ENCODE results near the gene TNFSF15. TPM values are rescaled to one million over a fixed set of nuclear protein-coding genes. Genes with fewer than 3 reads are reported as not detected.
"Not testable (repeated sequence)": the region's sequence is repeated elsewhere in the genome, so short reads cannot be mapped to it uniquely, and the experiment has no call there.

TNFSF15 gene
- polyA plus RNA-seq, 3 donors: 3.5 to 8.0 (median 5.3) TPM

DNA sequence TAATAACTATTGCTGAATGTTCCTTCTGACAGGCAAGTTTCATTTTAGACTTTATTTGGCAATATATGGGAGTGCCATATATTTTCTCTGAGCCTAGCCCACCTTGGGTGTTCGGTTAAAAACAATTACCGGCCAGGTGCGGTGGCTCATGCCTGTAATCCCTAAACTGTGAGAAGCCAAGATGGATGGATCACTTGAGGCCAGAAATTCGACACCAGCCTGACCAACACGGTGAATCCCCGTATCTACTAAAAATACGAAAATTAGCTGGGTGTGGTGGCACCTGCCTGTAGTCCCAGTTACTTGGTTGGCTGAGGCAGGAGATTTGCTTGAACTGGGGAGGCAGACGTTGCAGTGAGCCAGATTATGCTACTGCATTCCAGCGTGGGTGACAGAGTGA, 47.9 kb downstream of the TNFSF15 start:
- no peak for DNase-seq (ENCODE audit: low read depth in 3 of 3, low spot score in 2 of 3)

DNA sequence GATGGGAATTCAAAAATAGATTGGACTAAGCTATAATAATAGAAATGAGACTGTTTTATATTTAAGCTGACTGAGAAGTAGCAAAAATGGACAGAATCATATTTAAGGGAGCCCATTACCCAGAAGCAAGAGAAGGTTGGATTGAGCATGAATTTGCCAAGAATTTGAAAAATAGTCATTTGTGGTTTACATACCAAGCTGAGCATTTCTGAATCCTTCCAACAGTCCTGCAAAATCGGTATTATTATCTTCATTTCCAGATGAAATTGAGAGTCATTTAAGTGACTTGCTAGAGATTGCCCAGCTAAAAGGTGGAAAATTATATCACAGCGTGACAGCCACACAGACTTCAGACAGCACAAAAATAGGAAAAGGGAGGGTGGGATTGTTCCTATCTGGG, 48.4 kb downstream of the TNFSF15 start:
- DNase-seq (ENCODE audit: low read depth in 3 of 3, low spot score in 2 of 3): no peak

DNA sequence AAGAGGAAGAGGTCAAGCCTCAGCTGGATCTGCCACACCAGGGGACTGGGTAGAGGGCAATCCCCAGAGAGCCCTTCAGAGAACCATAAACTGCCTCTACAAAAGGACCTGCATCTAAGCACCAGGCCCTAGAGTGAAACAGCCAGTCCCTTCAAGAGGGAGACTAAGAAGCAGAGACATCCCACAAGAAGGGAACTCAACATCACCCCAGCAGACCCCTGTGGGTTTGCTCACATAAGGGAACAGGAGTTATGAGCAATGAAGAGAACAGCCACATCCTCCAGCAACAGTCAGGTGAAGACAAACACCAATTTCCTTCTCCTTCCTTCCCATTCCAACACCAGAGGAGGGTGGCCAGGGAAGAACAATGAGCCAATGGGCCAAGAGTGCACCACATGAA, 48.9 kb downstream of the TNFSF15 start:
- DNase-seq (ENCODE audit: low read depth in 3 of 3, low spot score in 2 of 3): no peak

DNA sequence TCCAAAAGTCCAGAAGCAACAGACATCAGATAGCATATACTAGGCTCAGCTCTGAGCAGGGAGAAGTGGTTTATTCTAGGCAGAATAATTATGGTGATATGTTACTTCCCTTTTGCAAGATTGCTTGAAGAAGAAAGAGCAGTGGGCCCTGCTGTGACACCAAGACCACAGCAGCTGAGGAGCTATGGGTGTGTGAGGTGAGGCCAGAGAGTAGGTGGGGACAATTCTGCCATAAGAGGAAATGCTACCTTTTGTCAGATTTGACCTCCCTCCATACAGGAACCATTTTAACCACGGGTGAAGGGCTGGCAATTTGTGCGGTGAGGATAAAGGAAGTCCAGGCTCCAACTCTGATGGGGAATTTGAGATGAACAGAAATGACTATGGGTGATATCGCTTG, 51.3 kb downstream of the TNFSF15 start:
- DNase-seq (ENCODE audit: low read depth in 3 of 3, low spot score in 2 of 3): no peak

DNA sequence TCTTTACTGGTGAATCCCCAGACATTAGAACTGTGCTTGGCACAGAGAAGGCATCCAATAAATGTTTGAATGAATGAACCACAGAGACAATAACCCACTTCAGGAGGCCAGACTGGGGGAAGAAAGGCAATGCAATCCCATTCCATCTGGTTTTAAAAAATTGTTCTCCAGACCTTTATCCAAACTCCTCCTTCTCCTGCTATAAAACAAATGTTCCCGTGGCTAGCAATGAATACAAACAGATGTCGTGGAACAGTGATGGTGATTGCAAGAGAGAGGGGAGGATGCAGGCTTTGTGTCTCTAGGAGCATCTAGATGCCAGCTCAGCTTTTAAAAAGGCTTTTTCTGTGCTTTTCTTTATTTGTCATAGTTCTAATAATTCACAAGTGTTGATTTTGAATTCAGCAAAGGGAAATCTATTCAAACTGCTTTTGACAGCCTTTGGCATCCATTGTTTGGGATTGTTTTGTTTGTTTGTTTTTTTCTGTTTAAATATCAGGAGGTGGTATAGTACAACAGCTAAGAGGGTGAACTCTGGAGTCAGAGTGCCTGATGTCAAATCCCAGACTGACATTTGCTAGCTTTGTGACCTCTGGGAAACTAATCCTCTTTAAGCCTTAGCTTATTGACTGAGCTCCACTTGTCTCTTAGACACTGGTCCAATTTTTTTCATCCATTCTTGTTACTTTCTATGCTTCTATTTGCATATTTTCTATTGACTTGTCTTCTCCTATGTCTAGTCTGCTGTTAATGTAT, 59.1 kb downstream of the TNFSF15 start:
- DNase-seq (ENCODE audit: low read depth in 3 of 3, low spot score in 2 of 3): no peak

DNA sequence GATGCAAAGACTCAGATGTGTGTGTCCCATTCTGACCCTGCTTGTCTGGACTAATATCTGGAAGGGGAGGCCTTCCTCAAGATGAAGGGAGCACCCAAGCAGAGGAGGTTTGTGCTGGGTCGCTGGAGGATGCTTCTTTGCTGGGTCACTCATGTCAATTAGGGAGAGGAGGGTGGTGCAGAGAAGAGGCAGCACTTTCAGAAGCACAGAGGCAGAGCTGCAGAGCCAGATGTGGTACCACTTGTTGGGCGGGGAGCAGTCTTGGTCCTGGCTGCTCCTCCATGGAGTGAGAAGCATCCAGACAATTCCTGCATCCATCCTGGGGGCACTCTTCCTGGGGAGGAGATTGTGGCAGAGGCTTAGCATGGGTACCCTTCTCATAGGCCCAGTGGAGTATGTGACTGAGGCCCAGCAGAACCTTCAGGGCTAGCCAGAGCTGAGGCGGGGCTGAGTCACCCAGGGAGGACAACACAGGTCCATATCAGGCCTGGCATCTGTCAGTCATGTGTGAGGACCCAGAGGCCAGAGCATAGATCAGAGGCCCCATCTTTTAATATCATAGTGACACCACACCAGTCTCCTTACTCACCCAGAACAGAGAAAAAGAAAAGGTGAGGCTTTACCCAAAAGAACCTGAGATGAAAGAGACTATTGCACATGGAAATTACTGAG, 59.8 kb downstream of the TNFSF15 start:
- DNase-seq (ENCODE audit: low read depth in 3 of 3, low spot score in 2 of 3): no peak

DNA sequence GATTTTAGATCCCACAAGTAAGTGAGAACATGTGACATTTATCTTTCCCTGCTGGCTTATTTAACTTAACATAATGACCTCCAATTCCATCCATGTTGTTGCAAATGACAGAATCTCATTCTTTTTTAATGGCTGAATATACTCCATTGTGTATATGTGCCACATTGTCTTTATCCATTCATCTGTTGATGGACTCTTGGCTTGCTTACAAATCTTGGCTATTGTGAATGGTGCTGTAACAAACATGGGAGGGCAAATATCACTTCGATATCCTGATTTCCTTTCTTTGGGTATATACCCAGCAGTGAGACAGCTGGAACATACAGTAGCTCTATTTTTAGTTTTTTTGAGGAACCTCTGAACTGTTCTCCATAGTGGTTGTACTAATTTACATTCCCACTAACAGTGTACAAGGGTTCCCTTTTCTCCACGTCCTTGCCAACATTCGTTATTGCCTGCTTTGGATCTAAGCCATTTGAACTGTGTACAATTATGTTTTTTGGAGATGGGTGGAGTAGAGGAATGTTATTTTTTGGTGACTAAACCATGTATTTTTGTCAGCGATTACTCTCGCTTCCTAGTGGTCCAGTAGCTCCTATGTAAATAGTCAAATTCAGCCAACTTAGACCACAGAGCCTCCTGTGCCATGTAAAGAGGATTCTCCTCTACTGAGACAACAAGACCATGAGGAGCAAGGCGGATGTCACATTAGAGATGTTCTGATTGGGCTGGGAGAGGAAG, 60.6 kb downstream of the TNFSF15 start:
- DNase-seq (ENCODE audit: low read depth in 3 of 3, low spot score in 2 of 3): no peak

DNA sequence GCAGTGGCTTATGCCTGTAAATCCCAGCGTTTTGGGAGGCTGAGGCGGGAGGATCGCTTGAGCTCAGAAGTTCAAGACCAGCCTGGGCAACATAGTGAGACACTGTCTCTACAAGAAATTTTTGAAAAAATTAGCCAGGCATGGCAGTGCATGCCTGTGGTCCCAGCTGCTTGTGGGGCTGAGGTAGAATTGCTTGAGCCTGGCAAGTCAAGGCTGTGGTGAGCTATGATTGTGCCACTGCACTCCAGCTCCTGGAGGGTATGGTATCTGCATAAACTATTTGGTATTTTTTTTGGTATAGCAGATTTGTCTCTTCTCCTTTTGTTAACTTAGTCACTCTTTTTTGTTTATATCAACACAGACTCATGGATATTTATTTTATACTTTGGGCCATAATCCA, 62.4 kb downstream of the TNFSF15 start:
- DNase-seq (ENCODE audit: low read depth in 3 of 3, low spot score in 2 of 3): no peak

DNA sequence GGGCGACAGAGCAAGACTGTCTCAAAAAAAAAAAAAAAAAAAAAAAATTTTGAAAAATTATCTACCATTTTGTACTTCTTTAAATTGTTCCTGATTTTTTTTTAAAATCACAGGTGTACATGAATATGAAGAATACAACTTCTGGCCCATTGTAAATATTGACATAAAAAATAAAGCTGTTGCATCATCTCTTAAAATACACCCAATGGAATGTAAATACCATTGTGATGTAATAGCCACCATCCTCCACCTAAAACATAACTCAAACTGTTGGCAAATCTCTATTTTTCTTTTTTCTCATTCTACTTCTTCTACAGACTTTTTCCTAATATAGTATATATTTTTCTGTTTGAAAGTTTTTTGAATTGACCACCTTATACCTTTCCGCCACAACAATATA, 62.9 kb downstream of the TNFSF15 start:
- no peak for DNase-seq (ENCODE audit: low read depth in 3 of 3, low spot score in 2 of 3)

DNA sequence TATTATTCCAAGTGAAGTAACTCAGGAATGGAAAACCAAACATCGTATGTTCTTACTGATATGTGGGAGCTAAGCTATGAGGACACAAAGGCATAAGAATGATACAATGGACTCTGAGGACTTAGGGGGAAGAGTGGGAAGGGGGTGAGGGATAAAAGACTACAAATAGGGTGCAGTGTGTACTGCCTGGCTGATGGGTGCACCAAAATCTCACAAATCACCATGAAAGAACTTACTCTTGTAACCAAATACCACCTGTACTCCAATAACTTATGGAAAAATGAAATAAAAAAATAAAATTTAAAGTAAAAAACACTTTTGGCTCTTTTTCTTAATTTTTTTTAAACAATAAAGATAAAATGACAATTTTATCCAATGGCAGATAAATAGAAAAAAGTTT, 64.3 kb downstream of the TNFSF15 start:
- DNase-seq (ENCODE audit: low read depth in 3 of 3, low spot score in 2 of 3): not testable (repeated sequence)

DNA sequence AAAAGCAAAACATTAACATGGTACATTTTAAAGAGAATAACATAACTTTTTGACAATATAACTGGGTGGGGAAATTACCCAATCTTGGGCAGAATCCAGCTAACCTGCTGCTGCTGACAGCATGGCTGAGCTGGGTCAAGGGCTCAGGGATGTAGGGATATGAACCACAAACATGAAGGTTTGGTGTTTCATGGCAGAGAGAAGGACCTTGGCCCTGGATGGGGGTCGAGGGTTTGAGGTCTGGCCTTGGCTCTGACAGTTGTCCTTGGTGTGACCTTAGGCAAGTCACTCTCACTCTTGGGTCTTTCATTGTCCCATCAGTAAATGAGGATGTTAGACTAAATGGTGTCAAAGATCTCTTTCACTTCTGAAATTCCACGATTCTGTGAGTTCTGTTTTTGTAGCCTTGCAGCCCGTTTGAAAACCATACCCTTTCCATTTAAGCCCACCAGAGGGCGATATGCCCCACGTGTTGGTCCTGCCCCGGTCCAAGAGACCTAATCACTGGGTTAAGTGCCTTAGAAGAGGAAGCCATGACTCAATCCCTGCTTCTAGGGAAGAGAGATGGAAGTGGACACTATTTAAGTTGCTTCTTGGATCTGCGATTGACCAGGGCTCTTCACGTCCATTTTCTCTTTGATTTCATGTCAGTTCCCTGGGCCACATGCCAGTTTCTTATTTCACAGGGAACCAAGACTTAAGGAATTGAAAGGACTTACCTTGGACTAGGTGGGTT, 67.1 kb downstream of the TNFSF15 start:
- DNase-seq (ENCODE audit: low read depth in 3 of 3, low spot score in 2 of 3): peak in 2 of 3 donors; percentile 39 to 48

DNA sequence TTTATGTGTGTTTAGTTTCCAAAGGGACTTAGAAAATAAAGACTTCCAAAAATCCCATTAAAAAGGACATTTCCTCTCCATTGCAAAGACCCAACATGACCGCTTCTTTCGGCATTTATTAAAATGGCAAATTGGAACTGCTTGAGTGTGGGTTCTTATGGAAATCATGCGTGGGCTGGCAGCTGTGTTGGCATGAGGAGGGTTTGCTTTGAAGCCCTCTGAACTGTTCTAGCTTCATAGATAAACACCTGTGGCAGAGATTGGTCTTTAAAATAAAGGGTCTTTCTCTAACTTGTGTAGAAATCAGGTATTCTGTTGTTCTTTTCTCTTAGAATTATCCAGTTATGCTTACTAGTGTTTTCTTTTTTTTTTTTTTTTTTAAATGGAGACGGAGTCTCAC, 68.0 kb downstream of the TNFSF15 start:
- DNase-seq (ENCODE audit: low read depth in 3 of 3, low spot score in 2 of 3): no peak

DNA sequence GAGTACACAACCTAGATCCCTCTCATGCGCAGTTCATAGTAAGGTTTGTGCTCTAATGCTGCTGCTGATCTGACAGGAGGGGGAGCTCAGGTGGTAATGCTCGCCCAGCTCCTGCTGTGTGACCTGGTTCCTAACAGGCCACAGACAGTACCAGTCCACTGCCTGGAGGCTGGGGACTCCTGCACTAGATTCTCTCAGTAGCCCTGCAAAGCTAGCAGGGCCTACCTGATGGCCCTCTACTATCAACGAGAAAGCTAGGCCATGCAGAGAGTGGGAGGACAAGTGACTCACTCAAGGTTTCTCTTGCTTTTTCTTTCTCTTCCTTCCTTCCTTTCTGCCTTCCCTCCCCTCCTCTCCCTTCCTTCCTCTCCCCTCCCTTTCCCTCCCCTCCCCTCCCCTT, 68.7 kb downstream of the TNFSF15 start:
- DNase-seq (ENCODE audit: low read depth in 3 of 3, low spot score in 2 of 3): no peak

DNA sequence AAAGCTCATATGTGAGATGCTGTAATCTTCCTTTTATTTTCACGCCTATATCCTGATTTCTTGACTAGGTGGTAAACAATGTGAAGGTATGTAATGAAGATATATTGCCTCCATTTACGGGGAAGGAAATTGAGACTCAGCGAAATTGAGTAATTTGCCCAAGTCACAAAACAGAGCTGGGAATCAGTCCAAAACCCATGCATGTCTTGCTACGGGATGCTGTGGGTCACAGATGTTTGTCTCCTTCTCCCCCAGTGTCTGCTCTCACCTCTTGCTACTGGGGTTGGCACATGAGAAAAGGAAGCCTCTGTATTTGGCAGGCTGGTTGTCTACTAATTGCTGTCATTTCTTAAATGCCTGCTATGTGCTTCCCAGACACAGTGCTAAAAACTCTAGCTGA, 70.1 kb downstream of the TNFSF15 start:
- no peak for DNase-seq (ENCODE audit: low read depth in 3 of 3, low spot score in 2 of 3)

DNA sequence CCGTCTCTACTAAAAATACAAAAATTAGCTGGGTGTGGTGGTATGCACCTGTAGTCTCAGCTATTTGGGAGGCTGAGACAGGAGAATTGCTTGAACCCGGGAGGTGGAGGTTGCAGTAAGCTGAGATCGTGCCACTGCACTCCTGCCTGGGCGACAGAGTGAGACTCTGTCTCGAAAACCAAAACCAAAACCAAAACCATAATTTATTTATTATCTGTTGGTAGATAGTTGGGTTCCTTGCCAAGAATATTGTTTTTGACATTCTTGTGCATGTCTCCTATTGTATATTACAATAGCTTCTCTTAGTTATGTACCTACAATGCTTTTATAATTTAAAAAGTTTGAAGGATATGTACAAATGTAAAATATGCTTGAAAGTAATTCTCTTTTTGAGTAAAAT, 70.7 kb downstream of the TNFSF15 start:
- DNase-seq (ENCODE audit: low read depth in 3 of 3, low spot score in 2 of 3): not testable (repeated sequence)

Other genes starting within 250 kb of the TNFSF15 start
- 100 to 1,000 TPM; 246 to 262 (median 260) TPM for gene ATP6V1G1, start 218.3 kb downstream of the TNFSF15 start, polyA plus RNA-seq (ENCODE audit: insufficient read length in 3 of 3)
- gene TMEM268, start 194.7 kb downstream of the TNFSF15 start, polyA plus RNA-seq (ENCODE audit: insufficient read length in 3 of 3): 10 to 100 TPM in 1 of 3 donors, 1 to 10 TPM in 2; 8.4 to 11.0 (median 9.4) TPM
- not detected for gene TEX53, start 148.2 kb downstream of the TNFSF15 start, polyA plus RNA-seq (ENCODE audit: insufficient read length in 3 of 3)
- gene TEX48, start 123.8 kb downstream of the TNFSF15 start, polyA plus RNA-seq (ENCODE audit: insufficient read length in 3 of 3): not detected
- gene TNFSF8, start 124.6 kb upstream of the TNFSF15 start, polyA plus RNA-seq (ENCODE audit: insufficient read length in 3 of 3): under 1 TPM; 0.24 to 0.61 (median 0.46) TPM